Islet precursor cell (in vitro differentiated cells): ENCODE data around the gene ZNF213.
"Not testable (repeated sequence)": the region's sequence is repeated elsewhere in the genome, so short reads cannot be mapped to it uniquely, and the experiment has no call there.

Source experiments
- DNase-seq: peaks from one replicate; pipeline ENCODE4 v3.0.0-alpha.2; 2018

Gene ZNF213

GRCh38 chr16:3131755-3132377, 3.0 kb upstream of the ZNF213 start:
- DNase-seq, result peak; percentile 86

- DNase-seq, result no peak
These were observed 985 bp upstream of the ZNF213 start for GRCh38 chr16:3133844-3134243.

GRCh38 chr16:3135126-3135715, 392 bp downstream of the ZNF213 start:
- DNase-seq, result no peak

- no peak for DNase-seq
These were observed 2.4 kb downstream of the ZNF213 start for GRCh38 chr16:3137267-3137666.

- peak; percentile 58 for DNase-seq
These were observed 3.5 kb downstream of the ZNF213 start for GRCh38 chr16:3138342-3138741.

GRCh38 chr16:3138823-3139426, 4.1 kb downstream of the ZNF213 start:
- no peak for DNase-seq

GRCh38 chr16:3139561-3139960, 4.7 kb downstream of the ZNF213 start:
- DNase-seq, result not testable (repeated sequence)

GRCh38 chr16:3140603-3141427, 6.0 kb downstream of the ZNF213 start:
- DNase-seq, result no peak

GRCh38 chr16:3141781-3142311, 7.0 kb downstream of the ZNF213 start:
- DNase-seq, result no peak

- DNase-seq, result no peak
These were observed 7.5 kb downstream of the ZNF213 start for GRCh38 chr16:3142327-3142726.

GRCh38 chr16:3142770-3143169, 7.9 kb downstream of the ZNF213 start:
- no peak for DNase-seq

- DNase-seq, result no peak
These were observed 8.4 kb downstream of the ZNF213 start for GRCh38 chr16:3143189-3143588.

- no peak for DNase-seq
These were observed 8.9 kb downstream of the ZNF213 start for GRCh38 chr16:3143598-3144320.

GRCh38 chr16:3144321-3144983, 9.6 kb downstream of the ZNF213 start:
- no peak for DNase-seq

- DNase-seq, result no peak
These were observed 10.3 kb downstream of the ZNF213 start for GRCh38 chr16:3145151-3145550.

- DNase-seq, result no peak
These were observed 10.8 kb downstream of the ZNF213 start for GRCh38 chr16:3145660-3146059.

GRCh38 chr16:3147046-3147756, 12.4 kb downstream of the ZNF213 start:
- no peak for DNase-seq

GRCh38 chr16:3147757-3148104, 12.9 kb downstream of the ZNF213 start:
- no peak for DNase-seq

GRCh38 chr16:3148256-3149192, 13.7 kb downstream of the ZNF213 start:
- DNase-seq, result no peak

- DNase-seq, result peak; percentile 53
These were observed 14.3 kb downstream of the ZNF213 start for GRCh38 chr16:3149193-3149530.
